Endodermal cell (in vitro differentiated cells): Measurements from ENCODE around the gene QSER1. TPM values are rescaled to one million over a fixed set of nuclear protein-coding genes. Genes with fewer than 3 reads are reported as not detected.

Source experiments
- DNase-seq: peaks from one replicate; pipeline ENCODE4 v3.0.0-alpha.2; 2017
- H3K27ac ChIP-seq: 2 replicates; pipeline ENCODE4 v1.5.1; 2013; ENCODE audit warnings: mild to moderate bottlenecking, low read depth, low read length, moderate library complexity
- H3K27me3 ChIP-seq: 2 replicates; pipeline ENCODE4 v1.6.1; 2013; ENCODE audit warnings: mild to moderate bottlenecking, low read length, moderate library complexity; ENCODE audit not compliant: insufficient read depth, control insufficient read depth, poor library complexity, severe bottlenecking
- H3K36me3 ChIP-seq: 2 replicates; pipeline ENCODE4 v1.7.0; 2013; ENCODE audit warnings: mild to moderate bottlenecking, low read length, moderate library complexity; ENCODE audit not compliant: control insufficient read depth, insufficient read depth
- H3K4me1 ChIP-seq: one replicate; pipeline ENCODE4 v1.7.0; 2013; ENCODE audit warnings: low read length; ENCODE audit not compliant: control insufficient read depth, insufficient read depth
- H3K4me3 ChIP-seq: 2 replicates; pipeline ENCODE4 v1.5.1; 2013; ENCODE audit warnings: mild to moderate bottlenecking, low read length, moderate library complexity
- H3K9ac ChIP-seq: 2 replicates; pipeline ENCODE4 v1.6.1; 2013; ENCODE audit warnings: mild to moderate bottlenecking, low read length, moderate library complexity; ENCODE audit not compliant: poor library complexity, severe bottlenecking; ENCODE audit errors: extremely low read depth
- H3K9me3 ChIP-seq: 2 replicates; pipeline ENCODE4 v1.6.1; 2013; ENCODE audit warnings: mild to moderate bottlenecking, low read length, moderate library complexity; ENCODE audit not compliant: control insufficient read depth
- H3K27ac Mint-ChIP-seq: 2 replicates; pipeline ENCODE4 v1.8.0; 2020; ENCODE audit warnings: mixed read lengths
- H3K27me3 Mint-ChIP-seq: 2 replicates; pipeline ENCODE4 v1.8.0; 2021; ENCODE audit warnings: mild to moderate bottlenecking, mixed read lengths; ENCODE audit not compliant: insufficient read depth
- H3K36me3 Mint-ChIP-seq: 2 replicates; pipeline ENCODE4 v1.8.0; 2020; ENCODE audit warnings: low read depth, mixed read lengths
- H3K4me1 Mint-ChIP-seq: 2 replicates; pipeline ENCODE4 v1.8.0; 2020; ENCODE audit warnings: mixed read lengths
- H3K4me3 Mint-ChIP-seq: 2 replicates; pipeline ENCODE4 v1.8.0; 2020; ENCODE audit warnings: mild to moderate bottlenecking, moderate library complexity, mixed read lengths
- H3K9me3 Mint-ChIP-seq: 2 replicates; pipeline ENCODE4 v1.8.0; 2020; ENCODE audit warnings: mild to moderate bottlenecking, mixed read lengths
- WGBS, 2 experiments: methylation state at CpG; one replicate each; pipeline versions ENCODE4 v1.1.5 to v1.1.7; 2013; ENCODE audit warnings: missing lambda C conversion rate in 2 of 2, mixed read lengths in 1 of 2; ENCODE audit not compliant: insufficient coverage in 1 of 2, insufficient read length in 1 of 2; 5-methylcytosine and 5-hydroxymethylcytosine counted together
- total RNA-seq, 2 donors: library from RNA; stranded (reverse); fragmentation: NEBNext Ultra II Directional in 1 of 2; extraction: Animal tissue kit (Norgen Biotek cat#: 25700) in 1 of 2; gene quantifications; 2 replicates in 1 of 2; 3 replicates in 1 of 2; pipeline ENCODE4 v1.2.1, GENCODE V29; 2021
- TF ChIP-seq, protein P1 (sequence below): fragments of 200-600 bp; sonication (generic); conservative IDR thresholded peaks from 2 replicates; pipeline ENCODE4 v1.5.0; 2021; ENCODE audit warnings: antibody characterized with exemption, mild to moderate bottlenecking

QSER1 gene
- total RNA-seq, 2 donors from 2014 or later: 66.5 to 82.0 TPM

GRCh38 chr11:32987851-32988250 lies 95.2 kb downstream of the QSER1 start:
- no peaks in the 10 kb centered on the region for H3K4me1 ChIP-seq
- H3K4me3 Mint-ChIP-seq: no peak overlapping the region
- no peaks in the 10 kb centered on the region for H3K27me3 ChIP-seq
- no peak overlapping the region for H3K9ac ChIP-seq
- no peak overlapping the region for H3K4me3 ChIP-seq
- 86 to 92% methylated on average over 4 to 8 of the region's 8 CpGs for WGBS, 2 experiments
- no peak overlapping the region for H3K27ac ChIP-seq
- H3K36me3 ChIP-seq: no peaks in the 10 kb centered on the region
- no peaks in the 10 kb centered on the region for H3K27me3 Mint-ChIP-seq
- no peak overlapping the region for H3K27ac Mint-ChIP-seq
- H3K9me3 Mint-ChIP-seq: peaks cover 13% of the 10 kb centered on the region
- H3K9me3 ChIP-seq: peaks cover 23% of the 10 kb centered on the region
- TF ChIP-seq, protein P1, sequence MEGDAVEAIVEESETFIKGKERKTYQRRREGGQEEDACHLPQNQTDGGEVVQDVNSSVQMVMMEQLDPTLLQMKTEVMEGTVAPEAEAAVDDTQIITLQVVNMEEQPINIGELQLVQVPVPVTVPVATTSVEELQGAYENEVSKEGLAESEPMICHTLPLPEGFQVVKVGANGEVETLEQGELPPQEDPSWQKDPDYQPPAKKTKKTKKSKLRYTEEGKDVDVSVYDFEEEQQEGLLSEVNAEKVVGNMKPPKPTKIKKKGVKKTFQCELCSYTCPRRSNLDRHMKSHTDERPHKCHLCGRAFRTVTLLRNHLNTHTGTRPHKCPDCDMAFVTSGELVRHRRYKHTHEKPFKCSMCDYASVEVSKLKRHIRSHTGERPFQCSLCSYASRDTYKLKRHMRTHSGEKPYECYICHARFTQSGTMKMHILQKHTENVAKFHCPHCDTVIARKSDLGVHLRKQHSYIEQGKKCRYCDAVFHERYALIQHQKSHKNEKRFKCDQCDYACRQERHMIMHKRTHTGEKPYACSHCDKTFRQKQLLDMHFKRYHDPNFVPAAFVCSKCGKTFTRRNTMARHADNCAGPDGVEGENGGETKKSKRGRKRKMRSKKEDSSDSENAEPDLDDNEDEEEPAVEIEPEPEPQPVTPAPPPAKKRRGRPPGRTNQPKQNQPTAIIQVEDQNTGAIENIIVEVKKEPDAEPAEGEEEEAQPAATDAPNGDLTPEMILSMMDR: no peak
- peaks cover 5% of the 10 kb centered on the region for H3K4me1 Mint-ChIP-seq
- H3K36me3 Mint-ChIP-seq: no peaks in the 10 kb centered on the region
- DNase-seq: no peak

GRCh38 chr11:32990481-32990880 lies 97.9 kb downstream of the QSER1 start:
- no peak overlapping the region for H3K4me3 Mint-ChIP-seq
- 0% methylated on average over 1 of the region's 1 CpG for WGBS, 2 experiments
- DNase-seq: no peak
- H3K27ac ChIP-seq: no peak overlapping the region
- no peaks in the 10 kb centered on the region for H3K4me1 ChIP-seq
- peaks cover 6% of the 10 kb centered on the region for H3K27me3 Mint-ChIP-seq
- H3K36me3 Mint-ChIP-seq: no peaks in the 10 kb centered on the region
- no peak overlapping the region for H3K4me3 ChIP-seq
- TF ChIP-seq, protein P1: no peak
- no peak overlapping the region for H3K27ac Mint-ChIP-seq
- H3K36me3 ChIP-seq: no peaks in the 10 kb centered on the region
- H3K9me3 ChIP-seq: peaks cover 30% of the 10 kb centered on the region
- peaks cover 20% of the 10 kb centered on the region for H3K9me3 Mint-ChIP-seq
- H3K9ac ChIP-seq: no peak overlapping the region
- H3K27me3 ChIP-seq: no peaks in the 10 kb centered on the region
- H3K4me1 Mint-ChIP-seq: peaks cover 4% of the 10 kb centered on the region

- Histone ChIP-seq H3K9me3 (peaks cover 30% of the 10 kb centered on the region), H3K9ac (no peak overlapping the region), H3K36me3 (no peaks in the 10 kb centered on the region), H3K4me1 (no peaks in the 10 kb centered on the region), H3K27me3 (no peaks in the 10 kb centered on the region), H3K27ac (no peak overlapping the region), H3K4me3 (no peak overlapping the region)
- TF ChIP-seq, protein P1: no peak
- 90 to 100% methylated on average over 3 of the region's 3 CpGs for WGBS, 2 experiments
- H3K4me3 Mint-ChIP-seq: no peak overlapping the region
- no peaks in the 10 kb centered on the region for H3K36me3 Mint-ChIP-seq
- peaks cover 4% of the 10 kb centered on the region for H3K4me1 Mint-ChIP-seq
- H3K27me3 Mint-ChIP-seq: peaks cover 8% of the 10 kb centered on the region
- peaks cover 20% of the 10 kb centered on the region for H3K9me3 Mint-ChIP-seq
- no peak overlapping the region for H3K27ac Mint-ChIP-seq
- DNase-seq: no peak
These were observed 98.8 kb downstream of the QSER1 start for GRCh38 chr11:32991427-32991826.
